HL-60 (cell line): ENCODE results near the gene TPST2.

ENCODE experiments used
- DNase-seq, 2 experiments: peaks; one replicate each; pipeline ENCODE4 v3.0.0-alpha.2; 2010 to 2020; ENCODE audit warnings: low read depth in 1 of 2, low spot score in 1 of 2
- H3K27ac ChIP-seq: fragments of 250-450 bp; sonication (Bioruptor Pico); replicated peaks from 2 replicates; pipeline ENCODE4 v1.5.1; 2020; ENCODE audit warnings: mild to moderate bottlenecking, moderate library complexity
- H3K27me3 ChIP-seq: fragments of 250-450 bp; sonication (Bioruptor Pico); 2 replicates; pipeline ENCODE4 v1.5.1; 2021; ENCODE audit warnings: mild to moderate bottlenecking, moderate library complexity; ENCODE audit not compliant: insufficient read depth, poor library complexity, severe bottlenecking
- H3K4me3 ChIP-seq: replicated peaks from 2 replicates; pipeline ENCODE4 v1.5.1; 2011; ENCODE audit warnings: mild to moderate bottlenecking, control low read depth, low read length; ENCODE audit not compliant: insufficient read depth
- CTCF ChIP-seq: IDR thresholded peaks from one replicate; pipeline ENCODE4 v1.5.1; 2011; ENCODE audit warnings: low read length, control low read depth, inconsistent platforms; ENCODE audit not compliant: insufficient read depth
- GABPA ChIP-seq: IDR thresholded peaks from 2 replicates; pipeline ENCODE4 v1.6.1; 2012; ENCODE audit warnings: low read depth
- POLR2AphosphoS5 ChIP-seq: IDR thresholded peaks from 2 replicates; pipeline ENCODE4 v1.6.1; 2012; ENCODE audit warnings: low read depth
- REST ChIP-seq: IDR thresholded peaks from 2 replicates; pipeline ENCODE4 v1.6.1; 2012; ENCODE audit warnings: low read depth; ENCODE audit not compliant: insufficient replicate concordance
- SPI1 ChIP-seq: IDR thresholded peaks from 2 replicates; pipeline ENCODE4 v1.6.1; 2012; ENCODE audit warnings: low read depth, mild to moderate bottlenecking, borderline replicate concordance

The TPST2 gene

GRCh38 chr22:26542831-26543230 is 47.1 kb downstream of the TPST2 start:
- TF ChIP-seq REST (no peak), POLR2AphosphoS5 (peak; percentile 47; the same call in 1 of the 2 replicates), CTCF (no peak), GABPA (no peak), SPI1 (peak; percentile 73)
- Histone ChIP-seq H3K4me3 (no peak overlapping the region), H3K27me3 (no peaks in the 10 kb centered on the region), H3K27ac (peak overlapping the region; percentile 48)
- DNase-seq: peak; percentile 24 to 78

- Histone ChIP-seq H3K4me3 (no peak overlapping the region), H3K27me3 (no peaks in the 10 kb centered on the region), H3K27ac (no peak overlapping the region)
- DNase-seq: no peak
- TF ChIP-seq SPI1 (no peak), REST (no peak), POLR2AphosphoS5 (no peak), CTCF (no peak), GABPA (no peak)
Measured at GRCh38 chr22:26541167-26541819, 48.6 kb downstream of the TPST2 start.

- Histone ChIP-seq H3K27me3 (no peaks in the 10 kb centered on the region), H3K27ac (no peak overlapping the region), H3K4me3 (no peak overlapping the region)
- TF ChIP-seq CTCF: no peak
- no peak for TF ChIP-seq REST
- no peak for TF ChIP-seq POLR2AphosphoS5
- no peak for TF ChIP-seq SPI1
- TF ChIP-seq GABPA: no peak
- DNase-seq: no peak
Measured at GRCh38 chr22:26540119-26540518, 49.8 kb downstream of the TPST2 start.
